Fibroblast of the conjunctiva (primary cell): ENCODE results near the gene RACGAP1.

Source experiments
- DNase-seq: peaks from one replicate; pipeline ENCODE4 v3.0.0-alpha.2; 2010; ENCODE audit warnings: low read depth

RACGAP1 gene

DNA sequence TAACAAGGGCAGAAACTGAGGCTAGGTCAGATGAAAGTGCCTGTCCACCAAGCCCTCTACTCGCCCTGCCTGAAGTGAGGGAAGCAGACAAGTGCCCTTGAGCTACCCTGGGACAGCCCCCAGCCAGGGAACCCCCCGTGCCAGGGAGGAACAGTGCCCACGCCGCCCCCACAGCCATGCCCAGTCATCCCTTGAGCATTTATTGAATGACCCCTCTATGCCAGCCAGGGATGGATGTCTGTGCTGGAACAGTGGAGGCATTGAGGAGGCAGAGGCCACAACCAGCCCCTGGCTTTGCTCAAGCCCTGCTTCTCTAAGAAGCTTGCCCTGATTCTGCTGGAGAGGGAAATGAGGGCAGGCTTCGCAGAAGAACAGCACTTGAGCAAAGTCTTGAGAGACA, 56.3 kb downstream of the RACGAP1 start:
- DNase-seq, result no peak

DNA sequence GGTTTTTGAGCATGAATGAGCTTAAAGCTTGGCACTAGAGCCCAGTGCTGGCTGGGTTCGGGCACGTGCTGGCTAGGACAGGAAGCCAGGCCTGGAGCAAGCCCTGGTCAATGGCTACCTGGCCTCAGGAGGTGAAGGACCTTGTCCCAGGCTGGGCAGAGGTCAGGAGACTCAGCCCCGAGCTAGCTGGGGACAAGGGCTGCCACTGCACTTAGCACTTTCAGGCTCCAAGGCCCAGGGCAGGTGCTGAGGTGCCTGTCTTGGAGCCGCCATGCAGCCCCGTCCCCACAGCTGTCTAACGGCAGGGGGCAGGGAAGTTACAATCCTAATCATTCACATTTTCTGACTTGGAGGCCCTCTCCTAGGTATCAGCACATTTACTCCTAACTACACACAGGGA, 56.8 kb downstream of the RACGAP1 start:
- no peak for DNase-seq

- DNase-seq, result no peak
Measured at GRCh38 chr12:49967777-49968250, 57.5 kb downstream of the RACGAP1 start.

DNA sequence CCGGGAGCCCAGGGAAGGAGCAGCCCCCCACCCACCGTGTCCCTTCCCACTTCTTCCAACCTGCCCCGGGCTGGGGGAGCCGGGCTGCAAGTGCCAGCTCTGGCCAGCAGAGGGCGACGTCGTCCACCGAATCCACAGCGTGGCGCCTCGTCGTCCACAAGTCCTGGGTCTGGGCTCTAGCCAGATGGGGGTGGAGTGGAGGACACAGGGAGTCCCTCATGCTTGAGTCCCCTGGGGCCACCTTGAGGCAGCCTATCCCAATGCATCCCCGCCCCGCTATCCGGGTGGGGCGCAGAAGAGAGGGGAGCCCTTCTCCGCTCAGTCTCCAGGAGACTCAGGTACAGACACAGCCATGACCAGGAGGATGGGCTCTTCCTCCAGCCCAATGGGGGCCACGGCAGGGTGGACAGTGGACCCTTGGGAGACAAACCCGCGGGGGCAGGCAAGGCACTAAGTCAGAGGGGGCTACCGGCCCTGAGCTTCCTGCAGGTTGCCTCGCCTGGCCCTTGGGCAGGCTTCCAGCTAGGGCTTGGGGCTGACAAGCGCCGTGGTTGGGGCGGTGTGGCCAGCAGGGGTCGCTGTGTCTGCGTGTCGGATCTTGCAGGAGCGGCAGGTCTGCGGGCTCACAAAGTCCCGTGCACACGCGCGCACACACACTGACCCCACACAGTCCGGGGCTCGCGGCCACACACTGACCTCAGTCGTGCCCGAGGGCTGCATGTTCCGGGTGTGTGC, 58.1 kb downstream of the RACGAP1 start:
- DNase-seq, result peak; percentile 78

- no peak for DNase-seq
Measured at GRCh38 chr12:49966511-49967041, 58.7 kb downstream of the RACGAP1 start.

GRCh38 chr12:49965836-49966235, 59.5 kb downstream of the RACGAP1 start:
- DNase-seq, result no peak

- no peak for DNase-seq
Measured at GRCh38 chr12:49964849-49965624, 60.3 kb downstream of the RACGAP1 start.

DNA sequence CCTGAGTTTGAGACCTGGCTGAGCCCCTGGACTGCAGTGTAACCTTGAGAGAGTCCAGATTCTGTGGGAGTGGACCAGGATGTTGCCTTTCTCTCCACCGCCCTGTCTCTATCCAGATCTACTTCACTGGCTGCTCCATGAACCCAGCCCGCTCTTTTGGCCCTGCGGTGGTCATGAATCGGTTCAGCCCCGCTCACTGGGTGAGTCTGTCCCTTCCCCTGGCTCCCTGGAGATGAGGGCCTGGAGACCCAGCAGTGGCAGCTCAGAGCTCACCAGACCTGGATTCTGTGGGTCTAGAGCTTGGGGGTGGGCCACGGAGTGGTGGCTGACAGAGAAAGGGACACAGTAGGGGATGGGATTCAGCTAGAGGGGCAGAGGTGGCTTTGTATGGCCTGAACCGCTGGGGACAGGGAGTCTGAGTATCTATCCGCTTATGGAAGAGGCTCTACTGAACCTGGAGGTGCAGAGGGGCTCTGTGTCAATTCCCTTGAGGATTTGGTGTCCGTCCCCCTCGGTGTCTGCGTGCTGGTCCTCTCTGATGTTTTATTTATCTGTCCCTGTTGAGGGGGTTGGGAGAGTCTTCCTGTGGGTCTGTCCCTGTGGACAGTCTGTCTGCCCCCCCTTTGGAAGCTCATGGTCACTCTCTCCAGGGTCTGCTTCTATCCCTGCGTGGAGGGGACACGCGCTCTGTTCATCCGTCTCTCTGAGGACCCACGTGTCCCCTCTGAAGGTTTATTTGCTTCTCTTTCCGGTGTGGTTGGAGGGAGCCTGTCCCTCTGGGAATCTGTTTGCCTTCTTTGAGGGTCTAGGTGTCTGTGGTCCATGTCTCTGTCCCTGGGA, 61.1 kb downstream of the RACGAP1 start:
- DNase-seq, result no peak

GRCh38 chr12:49962861-49963765, 62.2 kb downstream of the RACGAP1 start:
- no peak for DNase-seq

DNA sequence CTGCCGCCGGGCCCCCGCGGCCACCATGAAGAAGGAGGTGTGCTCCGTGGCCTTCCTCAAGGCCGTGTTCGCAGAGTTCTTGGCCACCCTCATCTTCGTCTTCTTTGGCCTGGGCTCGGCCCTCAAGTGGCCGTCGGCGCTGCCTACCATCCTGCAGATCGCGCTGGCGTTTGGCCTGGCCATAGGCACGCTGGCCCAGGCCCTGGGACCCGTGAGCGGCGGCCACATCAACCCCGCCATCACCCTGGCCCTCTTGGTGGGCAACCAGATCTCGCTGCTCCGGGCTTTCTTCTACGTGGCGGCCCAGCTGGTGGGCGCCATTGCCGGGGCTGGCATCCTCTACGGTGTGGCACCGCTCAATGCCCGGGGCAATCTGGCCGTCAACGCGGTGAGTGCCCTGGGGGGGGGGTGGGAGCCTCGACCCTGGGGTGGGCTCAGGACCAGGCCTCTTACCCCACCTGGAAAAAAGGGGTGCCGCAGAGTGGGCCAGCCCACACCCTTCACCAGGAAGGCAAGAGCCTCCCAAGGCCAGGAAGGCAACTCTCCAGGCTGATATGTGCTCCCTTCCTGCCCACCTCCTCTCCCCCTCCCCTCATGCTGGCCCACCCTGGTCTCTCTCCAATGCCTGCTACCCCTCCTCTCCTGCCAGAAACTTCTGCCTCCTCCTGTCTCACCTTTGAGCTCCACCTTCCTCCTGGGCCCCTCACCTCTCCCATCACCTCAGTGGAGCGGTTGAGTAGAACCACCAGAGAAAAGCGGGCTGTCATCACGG, 63.1 kb downstream of the RACGAP1 start:
- no peak for DNase-seq

DNA sequence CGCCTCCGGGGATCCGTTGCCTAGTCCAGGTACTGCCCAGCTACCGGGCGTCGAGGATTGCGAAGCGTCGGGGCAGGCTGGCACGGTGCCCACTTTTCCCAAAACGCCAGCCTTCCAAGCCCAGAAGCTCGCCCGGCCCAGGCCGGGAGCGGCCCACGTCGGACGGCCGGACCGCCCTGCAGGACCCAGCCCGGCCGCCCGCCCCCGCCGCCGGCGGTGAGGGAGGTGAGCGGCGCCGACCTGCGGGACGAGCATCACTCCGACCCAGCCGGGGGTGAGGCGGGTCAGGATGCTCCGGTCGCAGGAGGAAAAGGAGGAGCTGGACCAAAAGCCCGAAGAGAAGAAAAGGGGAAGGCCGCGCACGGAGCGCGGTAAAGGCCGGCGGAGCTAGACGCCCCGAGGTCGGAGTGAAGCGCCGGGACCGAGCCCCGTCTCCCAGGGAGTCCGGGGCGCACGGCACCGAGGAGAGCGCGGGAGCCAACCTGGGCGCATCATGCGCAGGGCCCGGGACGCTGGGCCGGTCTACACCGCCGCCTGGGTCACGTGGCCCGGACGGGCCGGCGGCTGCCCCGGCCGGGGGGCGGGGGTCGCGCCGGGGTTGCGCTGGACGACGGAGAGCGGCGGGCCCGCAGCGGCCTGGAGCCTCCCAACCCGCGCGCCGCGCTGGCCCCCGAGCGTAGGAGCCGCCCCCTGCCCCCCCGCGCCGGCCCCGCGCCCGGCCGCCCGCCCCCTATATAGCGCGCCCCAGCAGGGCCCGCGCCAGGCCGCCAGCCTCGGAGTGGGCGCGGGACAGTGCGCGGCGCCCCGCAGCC, 64.0 kb downstream of the RACGAP1 start, which contains the start of gene AQP5:
Gene AQP5, plus strand, starts transcription at position 762 of the 812 bp plus-strand sequence. CDS start 146 bp downstream, outside the sequence.
- DNase-seq, result no peak

DNA sequence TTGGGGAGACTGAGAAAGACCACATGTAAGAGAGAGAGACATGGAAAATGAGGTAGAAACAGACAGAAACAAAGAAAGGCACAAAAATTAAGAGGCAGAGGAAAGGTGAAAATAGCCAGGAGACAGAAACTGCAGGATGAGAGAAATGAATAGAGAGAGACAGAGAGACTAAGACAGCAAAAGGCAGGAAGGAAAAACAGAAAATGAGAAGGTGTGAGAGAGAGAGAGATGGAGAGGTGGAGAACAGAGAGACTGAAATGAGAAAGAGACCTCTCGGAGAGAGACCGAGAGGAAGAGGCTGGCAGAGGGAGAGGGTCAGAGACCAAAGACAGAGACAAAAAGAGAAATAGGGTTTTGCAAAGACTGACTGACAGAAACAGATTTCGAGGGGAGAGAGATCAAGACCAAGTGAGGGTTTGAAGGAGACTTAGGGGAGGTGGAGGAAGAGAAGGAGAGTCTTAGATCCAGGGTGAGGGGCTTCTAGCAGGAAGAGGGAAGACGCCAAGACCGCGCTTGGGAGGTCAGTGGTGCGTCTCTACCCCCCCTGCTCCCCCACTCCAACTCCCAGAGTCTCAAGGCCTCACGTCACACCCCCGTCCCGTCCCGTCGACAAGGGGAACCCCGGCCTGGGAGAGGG, 64.7 kb downstream of the RACGAP1 start:
- DNase-seq, result no peak

GRCh38 chr12:49959685-49960473, 65.4 kb downstream of the RACGAP1 start:
- no peak for DNase-seq

DNA sequence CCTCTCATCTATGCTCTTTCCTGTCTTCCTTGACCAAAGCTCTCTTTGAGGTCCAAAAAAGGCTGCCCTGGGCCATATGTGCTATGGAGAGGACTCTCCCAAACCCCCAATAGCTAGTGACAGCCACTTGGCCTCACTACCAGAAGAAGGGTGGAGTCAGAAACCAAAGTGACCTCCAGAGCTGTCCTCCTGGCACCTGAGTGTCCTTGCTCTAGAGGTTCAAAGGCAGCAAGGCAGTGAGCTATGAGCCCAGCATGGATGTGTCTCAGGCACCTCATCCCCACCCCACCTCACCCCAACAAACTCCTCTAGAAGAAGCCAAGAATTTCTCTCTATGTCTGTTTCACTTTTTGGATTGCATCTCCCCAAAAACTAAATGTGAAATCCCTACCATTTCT, 67.7 kb downstream of the RACGAP1 start:
- no peak for DNase-seq

DNA sequence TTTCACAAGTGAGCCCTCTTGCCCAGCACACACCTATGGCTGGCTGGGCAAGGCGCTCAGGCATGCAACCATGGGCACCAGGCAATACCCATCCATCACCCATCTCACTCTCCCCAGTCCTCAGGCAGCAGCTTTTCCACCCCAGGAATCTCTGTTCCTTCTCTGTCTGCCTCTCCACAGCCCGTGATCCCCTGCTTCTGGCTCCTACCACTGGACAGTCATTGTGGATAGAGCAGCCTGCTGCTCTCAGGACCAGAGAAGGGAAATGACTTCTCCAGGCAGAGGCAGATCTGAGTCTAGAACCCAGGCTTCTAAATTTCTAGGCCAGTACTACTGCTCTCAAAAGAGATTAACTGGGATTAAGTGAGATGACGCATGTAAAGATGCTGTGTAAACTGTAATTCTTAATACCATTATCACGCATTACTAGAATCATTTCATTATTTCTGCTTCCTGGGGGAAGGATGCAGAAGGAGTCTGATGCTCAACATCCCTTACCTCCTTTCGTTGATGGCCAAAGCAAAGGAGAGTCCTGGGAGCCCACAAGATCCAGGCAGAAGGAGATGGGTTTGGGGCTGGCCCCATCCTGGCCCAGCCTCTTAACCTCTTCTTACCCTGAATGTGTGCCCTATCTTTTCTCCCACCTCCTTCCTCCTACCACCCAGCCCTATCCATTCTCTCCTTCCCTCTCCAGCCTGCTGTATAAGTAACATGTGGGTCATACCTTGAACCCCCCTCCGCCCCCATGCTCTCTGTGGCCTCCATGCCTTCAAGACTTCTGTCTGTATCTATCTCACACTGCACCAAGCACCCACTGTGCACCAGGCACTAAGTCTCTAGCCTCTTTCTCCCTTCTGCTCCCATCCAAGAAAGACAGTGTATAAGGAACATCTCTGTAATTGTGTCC, 68.4 kb downstream of the RACGAP1 start:
- DNase-seq, result no peak

- no peak for DNase-seq
Measured at GRCh38 chr12:49955899-49956662, 69.2 kb downstream of the RACGAP1 start.
